ENCODE results near the gene PDE4D. TPM values are rescaled to one million over a fixed set of nuclear protein-coding genes. Genes with fewer than 3 reads are reported as not detected.

Gene PDE4D
- total RNA-seq, 1 experiment from 2014 or later, result 2.4 TPM

- H3K27ac ChIP-seq (ENCODE audit: low read length), result no peak overlapping the region
- ChIA-PET POLR2A (no interaction called here), CTCF (interaction anchor here (0.6 to 1.2 kb wide), 2 partner anchors 369 to 404 kb away, joined by 3 to 4 read pairs; no protein-coding TSS in a partner anchor)
- H3K36me3 ChIP-seq (ENCODE audit: control insufficient read depth, insufficient read depth, low read length), result no peaks in the 10 kb centered on the region
- no TSS peak for BruUV-seq (replicated peaks)
- TF ChIP-seq POLR2AphosphoS5 (IDR thresholded peaks at IDR 0.05; ENCODE audit: low read depth, low read length) (no peak), TCF7L2 (IDR thresholded peaks at IDR 0.05; ENCODE audit: low read depth, low read length) (no peak), SIN3A (IDR thresholded peaks at IDR 0.05; ENCODE audit: borderline replicate concordance, insufficient read depth, low read depth, low read length) (no peak)
- TF ChIP-seq, protein P1, sequence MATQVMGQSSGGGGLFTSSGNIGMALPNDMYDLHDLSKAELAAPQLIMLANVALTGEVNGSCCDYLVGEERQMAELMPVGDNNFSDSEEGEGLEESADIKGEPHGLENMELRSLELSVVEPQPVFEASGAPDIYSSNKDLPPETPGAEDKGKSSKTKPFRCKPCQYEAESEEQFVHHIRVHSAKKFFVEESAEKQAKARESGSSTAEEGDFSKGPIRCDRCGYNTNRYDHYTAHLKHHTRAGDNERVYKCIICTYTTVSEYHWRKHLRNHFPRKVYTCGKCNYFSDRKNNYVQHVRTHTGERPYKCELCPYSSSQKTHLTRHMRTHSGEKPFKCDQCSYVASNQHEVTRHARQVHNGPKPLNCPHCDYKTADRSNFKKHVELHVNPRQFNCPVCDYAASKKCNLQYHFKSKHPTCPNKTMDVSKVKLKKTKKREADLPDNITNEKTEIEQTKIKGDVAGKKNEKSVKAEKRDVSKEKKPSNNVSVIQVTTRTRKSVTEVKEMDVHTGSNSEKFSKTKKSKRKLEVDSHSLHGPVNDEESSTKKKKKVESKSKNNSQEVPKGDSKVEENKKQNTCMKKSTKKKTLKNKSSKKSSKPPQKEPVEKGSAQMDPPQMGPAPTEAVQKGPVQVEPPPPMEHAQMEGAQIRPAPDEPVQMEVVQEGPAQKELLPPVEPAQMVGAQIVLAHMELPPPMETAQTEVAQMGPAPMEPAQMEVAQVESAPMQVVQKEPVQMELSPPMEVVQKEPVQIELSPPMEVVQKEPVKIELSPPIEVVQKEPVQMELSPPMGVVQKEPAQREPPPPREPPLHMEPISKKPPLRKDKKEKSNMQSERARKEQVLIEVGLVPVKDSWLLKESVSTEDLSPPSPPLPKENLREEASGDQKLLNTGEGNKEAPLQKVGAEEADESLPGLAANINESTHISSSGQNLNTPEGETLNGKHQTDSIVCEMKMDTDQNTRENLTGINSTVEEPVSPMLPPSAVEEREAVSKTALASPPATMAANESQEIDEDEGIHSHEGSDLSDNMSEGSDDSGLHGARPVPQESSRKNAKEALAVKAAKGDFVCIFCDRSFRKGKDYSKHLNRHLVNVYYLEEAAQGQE (IDR thresholded peaks at IDR 0.05; ENCODE audit: insufficient read depth in 1 of 2, low read depth in 2 of 2, low read length in 1 of 2), result no peak
- TF ChIP-seq, protein P2, sequence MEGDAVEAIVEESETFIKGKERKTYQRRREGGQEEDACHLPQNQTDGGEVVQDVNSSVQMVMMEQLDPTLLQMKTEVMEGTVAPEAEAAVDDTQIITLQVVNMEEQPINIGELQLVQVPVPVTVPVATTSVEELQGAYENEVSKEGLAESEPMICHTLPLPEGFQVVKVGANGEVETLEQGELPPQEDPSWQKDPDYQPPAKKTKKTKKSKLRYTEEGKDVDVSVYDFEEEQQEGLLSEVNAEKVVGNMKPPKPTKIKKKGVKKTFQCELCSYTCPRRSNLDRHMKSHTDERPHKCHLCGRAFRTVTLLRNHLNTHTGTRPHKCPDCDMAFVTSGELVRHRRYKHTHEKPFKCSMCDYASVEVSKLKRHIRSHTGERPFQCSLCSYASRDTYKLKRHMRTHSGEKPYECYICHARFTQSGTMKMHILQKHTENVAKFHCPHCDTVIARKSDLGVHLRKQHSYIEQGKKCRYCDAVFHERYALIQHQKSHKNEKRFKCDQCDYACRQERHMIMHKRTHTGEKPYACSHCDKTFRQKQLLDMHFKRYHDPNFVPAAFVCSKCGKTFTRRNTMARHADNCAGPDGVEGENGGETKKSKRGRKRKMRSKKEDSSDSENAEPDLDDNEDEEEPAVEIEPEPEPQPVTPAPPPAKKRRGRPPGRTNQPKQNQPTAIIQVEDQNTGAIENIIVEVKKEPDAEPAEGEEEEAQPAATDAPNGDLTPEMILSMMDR (IDR thresholded peaks at IDR 0.05), result peak; percentile 67; the same call in 1 of the 2 replicates
- intact Hi-C loops (cut with micrococcal nuclease; ENCODE audit: unreplicated experiment), result loop anchor here (2.0 to 10.0 kb wide), 6 partner anchors 111 to 855 kb away; no protein-coding TSS in a partner anchor
- DNase-seq (ENCODE audit: low read depth, low spot score) (peak; percentile 55), ATAC-seq (peak; percentile 69; the same call in 1 of the 2 replicates)
- in situ Hi-C loops (cut with HindIII; ENCODE audit: low pct_unique_long_range_greater_than_20kb, low sequenced_read_pairs), result no loop called here
- no peak overlapping the region for H3K4me3 ChIP-seq (ENCODE audit: low read depth in 2 of 2, low read length in 2 of 2)
- no peaks in the 10 kb centered on the region for H3K9me3 ChIP-seq (ENCODE audit: control insufficient read depth, insufficient read depth, low read depth, low read length)
- H3K27me3 ChIP-seq (ENCODE audit: control insufficient read depth, insufficient read depth, low read length), result peaks cover 3% of the 10 kb centered on the region; the same call in 1 of the 2 replicates
- no peaks in the 10 kb centered on the region for H3K4me1 ChIP-seq (ENCODE audit: control insufficient read depth, insufficient read depth, low read length)
Observed at GRCh38 chr5:59813761-59814536, 79.6 kb downstream of the PDE4D start.

DNA sequence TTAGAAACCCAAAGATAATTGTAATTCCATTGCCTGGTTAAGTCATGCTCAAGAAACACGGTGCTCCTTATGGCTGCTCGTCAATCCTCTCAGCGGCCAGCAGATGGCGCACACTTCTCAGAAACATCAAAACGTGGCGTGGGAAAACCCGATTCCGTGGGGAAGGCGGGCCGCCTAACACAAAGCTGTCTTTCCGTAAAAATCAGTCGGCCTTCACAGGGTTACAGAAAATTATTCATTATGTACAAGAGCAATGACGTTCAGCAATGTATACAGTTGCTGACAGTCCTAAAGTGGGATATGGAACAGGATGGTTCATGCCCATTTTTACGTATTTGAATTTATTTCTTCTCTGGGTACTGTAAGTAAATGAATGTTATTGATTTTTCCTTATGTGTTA lies 83.5 kb downstream of the PDE4D start:
- H3K27me3 ChIP-seq (ENCODE audit: control insufficient read depth, insufficient read depth, low read length), result peaks cover 3% of the 10 kb centered on the region; the same call in 1 of the 2 replicates
- ChIA-PET CTCF (interaction anchor here (0.6 kb wide), 1 partner anchor 257 kb away, joined by 4 read pairs; no protein-coding TSS in a partner anchor), POLR2A (no interaction called here)
- DNase-seq (ENCODE audit: low read depth, low spot score), result no peak
- no TSS peak for BruUV-seq (replicated peaks)
- peak; percentile 79; the same call in 1 of the 2 replicates for ATAC-seq
- no peaks in the 10 kb centered on the region for H3K9me3 ChIP-seq (ENCODE audit: control insufficient read depth, insufficient read depth, low read depth, low read length)
- no peak overlapping the region for H3K27ac ChIP-seq (ENCODE audit: low read length)
- no peaks in the 10 kb centered on the region for H3K4me1 ChIP-seq (ENCODE audit: control insufficient read depth, insufficient read depth, low read length)
- no peak for TF ChIP-seq TCF7L2 (IDR thresholded peaks at IDR 0.05; ENCODE audit: low read depth, low read length)
- TF ChIP-seq, protein P2 (IDR thresholded peaks at IDR 0.05), result peak; percentile 92
- H3K36me3 ChIP-seq (ENCODE audit: control insufficient read depth, insufficient read depth, low read length), result no peaks in the 10 kb centered on the region
- in situ Hi-C loops (cut with HindIII; ENCODE audit: low pct_unique_long_range_greater_than_20kb, low sequenced_read_pairs), result no loop called here
- intact Hi-C loops (cut with micrococcal nuclease; ENCODE audit: unreplicated experiment), result loop anchor here (5.0 to 10.0 kb wide), 4 partner anchors 115 to 837 kb away; no protein-coding TSS in a partner anchor
- peak overlapping the region in 1 of 2 experiments; percentile 39; a peak in 2 of 4 replicates for H3K4me3 ChIP-seq (ENCODE audit: low read depth in 2 of 2, low read length in 2 of 2)
